Measurements from ENCODE around the gene GFER. TPM values are rescaled to one million over a fixed set of nuclear protein-coding genes. Genes with fewer than 3 reads are reported as not detected.

The GFER gene
- polyA plus RNA-seq, 10 donors, result 12.4 to 18.7 (median 15.5) TPM

- DNase-seq, result no peak
Observed at GRCh38 chr16:1974157-1975070, 9.6 kb upstream of the GFER start.

GRCh38 chr16:1975432-1976215, 8.4 kb upstream of the GFER start:
- no peak for DNase-seq

- no peak for DNase-seq
Observed at GRCh38 chr16:1976216-1976520, 7.8 kb upstream of the GFER start.

GRCh38 chr16:1976951-1977874, 6.8 kb upstream of the GFER start:
- DNase-seq, result no peak

- no peak for DNase-seq
Observed at GRCh38 chr16:1977875-1978268, 6.1 kb upstream of the GFER start.

- DNase-seq, result no peak
Observed at GRCh38 chr16:1978476-1979120, 5.4 kb upstream of the GFER start.

- DNase-seq, result no peak
Observed at GRCh38 chr16:1979271-1980029, 4.5 kb upstream of the GFER start.

GRCh38 chr16:1980030-1980769, 3.8 kb upstream of the GFER start:
- no peak for DNase-seq

- DNase-seq, result no peak
Observed at GRCh38 chr16:1980770-1981087, 3.3 kb upstream of the GFER start.

GRCh38 chr16:1981398-1981836, 2.6 kb upstream of the GFER start, which contains the start of gene NOXO1:
Gene NOXO1, minus strand, starts transcription at chr16:1981469. Its CDS starts 290 bp downstream, at chr16:1981179.
- DNase-seq, result no peak

GRCh38 chr16:1982013-1982433, 2.0 kb upstream of the GFER start:
- no peak for DNase-seq

GRCh38 chr16:1982991-1983543, 926 bp upstream of the GFER start:
- no peak for DNase-seq

GRCh38 chr16:1984347-1985225, 593 bp downstream of the GFER start:
- DNase-seq, result peak in 1 of 3 donors; percentile 53

- DNase-seq, result no peak
Observed at GRCh38 chr16:1985466-1986150, 1.6 kb downstream of the GFER start.

- no peak for DNase-seq
Observed at GRCh38 chr16:1987198-1987597, 3.2 kb downstream of the GFER start.

GRCh38 chr16:1989209-1990100, 5.5 kb downstream of the GFER start, which contains the start of gene SYNGR3:
Gene SYNGR3, plus strand, starts transcription at chr16:1989970. Its CDS starts 133 bp downstream, at chr16:1990103.
- no peak for DNase-seq

GRCh38 chr16:1990101-1990350, 6.0 kb downstream of the GFER start:
- no peak for DNase-seq
